IPS-18a (cell line): ENCODE results near the gene DMAP1.
"Not testable (repeated sequence)": the region's sequence is repeated elsewhere in the genome, so short reads cannot be mapped to it uniquely, and the experiment has no call there.

Source experiments
- H3K27ac ChIP-seq: one replicate; pipeline ENCODE4 v1.5.1; 2013; ENCODE audit warnings: low read length
- H3K27me3 ChIP-seq: one replicate; pipeline ENCODE4 v1.6.1; 2013; ENCODE audit warnings: mild to moderate bottlenecking, low read length; ENCODE audit not compliant: control insufficient read depth, insufficient read depth
- H3K36me3 ChIP-seq: one replicate; pipeline ENCODE4 v1.6.1; 2013; ENCODE audit warnings: low read depth, low read length; ENCODE audit not compliant: control insufficient read depth
- H3K4me1 ChIP-seq: one replicate; pipeline ENCODE4 v1.6.1; 2013; ENCODE audit warnings: low read depth, low read length; ENCODE audit not compliant: control insufficient read depth
- H3K4me3 ChIP-seq: one replicate; pipeline ENCODE4 v1.5.1; 2013; ENCODE audit warnings: low read length
- H3K9ac ChIP-seq: one replicate; pipeline ENCODE4 v1.6.1; 2013; ENCODE audit warnings: mild to moderate bottlenecking, low read length, moderate library complexity
- H3K9me3 ChIP-seq: one replicate; pipeline ENCODE4 v1.6.1; 2013; ENCODE audit warnings: low read depth, low read length; ENCODE audit not compliant: control insufficient read depth

Gene DMAP1

GRCh38 chr1:44213222-44214112, at the start of gene DMAP1:
Gene DMAP1 (plus strand): TSS chr1:44213471. CDS start chr1:44213754, 283 bp downstream.
- Histone ChIP-seq H3K27ac (no peak within 1 kb of the TSS), H3K4me1 (no peaks in the 10 kb centered on the region), H3K27me3 (no peaks in the 10 kb centered on the region), H3K9me3 (no peaks in the 10 kb centered on the region), H3K36me3 (peaks cover 29% of the 10 kb centered on the region), H3K9ac (peak within 1 kb of the TSS; percentile 46), H3K4me3 (peak within 1 kb of the TSS; percentile 88)

DNA sequence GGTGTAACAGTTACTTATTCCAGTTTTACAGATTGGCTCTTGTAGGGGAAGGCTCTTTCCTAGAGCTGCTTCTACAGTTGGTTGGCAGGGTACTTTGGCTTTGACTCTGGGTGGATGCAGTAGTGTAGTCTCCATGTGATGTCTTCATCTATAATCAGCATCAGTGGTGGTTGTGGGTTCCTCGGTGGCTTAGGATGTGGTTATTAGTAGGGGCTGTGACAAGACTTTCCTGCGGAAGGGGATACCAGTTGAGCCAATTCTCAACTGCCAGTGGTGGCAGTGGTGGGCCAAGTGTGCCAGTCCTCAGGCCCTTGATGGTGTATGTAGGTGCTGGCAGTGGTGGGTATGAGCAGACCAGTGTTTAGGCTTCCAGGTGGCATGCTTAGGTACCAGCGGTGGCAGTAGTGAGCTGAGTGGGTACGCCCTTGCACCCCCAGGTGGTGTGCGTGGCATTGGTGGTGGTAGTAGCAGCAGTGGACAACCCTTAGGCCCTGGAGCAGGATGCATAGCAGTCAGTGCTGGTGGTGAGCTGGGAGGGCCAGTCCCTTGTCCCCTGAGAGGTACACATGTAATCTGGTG, 44.7 kb upstream of the DMAP1 start:
- no peaks in the 10 kb centered on the region for H3K9me3 ChIP-seq
- H3K4me1 ChIP-seq = no peaks in the 10 kb centered on the region
- no peak overlapping the region for H3K27ac ChIP-seq
- H3K4me3 ChIP-seq = no peak overlapping the region
- no peaks in the 10 kb centered on the region for H3K27me3 ChIP-seq
- no peaks in the 10 kb centered on the region for H3K36me3 ChIP-seq
- no peak overlapping the region for H3K9ac ChIP-seq

DNA sequence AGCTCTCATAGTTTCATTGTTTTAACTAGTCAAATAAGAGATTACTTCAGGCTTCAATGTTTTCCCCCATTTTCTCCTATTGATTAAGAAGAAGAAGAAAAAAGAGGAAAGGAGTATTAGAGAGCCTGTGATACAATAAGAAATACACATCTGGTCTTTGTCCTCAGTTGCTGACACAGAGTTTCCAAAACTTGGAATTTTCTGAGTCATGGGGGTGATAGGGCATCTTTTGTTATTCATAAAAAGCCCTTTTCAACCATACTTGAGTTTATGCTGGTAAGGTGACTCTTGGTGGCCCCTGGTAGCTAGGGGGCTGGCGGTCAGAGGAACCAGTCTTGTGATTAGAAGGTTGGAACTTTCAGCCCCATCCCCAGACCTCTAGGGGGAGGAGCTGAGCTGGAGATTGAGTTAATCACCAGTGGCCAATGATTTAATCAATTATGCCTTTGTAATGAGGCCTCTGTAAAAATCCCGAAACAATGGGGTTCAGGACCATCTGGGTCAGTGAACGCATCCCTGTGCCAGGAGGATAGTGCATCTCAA, 42.9 kb upstream of the DMAP1 start:
- Histone ChIP-seq H3K9me3 (peaks cover 6% of the 10 kb centered on the region), H3K9ac (no peak overlapping the region), H3K27ac (no peak overlapping the region), H3K4me1 (no peaks in the 10 kb centered on the region), H3K27me3 (no peaks in the 10 kb centered on the region), H3K36me3 (no peaks in the 10 kb centered on the region), H3K4me3 (no peak overlapping the region)

DNA sequence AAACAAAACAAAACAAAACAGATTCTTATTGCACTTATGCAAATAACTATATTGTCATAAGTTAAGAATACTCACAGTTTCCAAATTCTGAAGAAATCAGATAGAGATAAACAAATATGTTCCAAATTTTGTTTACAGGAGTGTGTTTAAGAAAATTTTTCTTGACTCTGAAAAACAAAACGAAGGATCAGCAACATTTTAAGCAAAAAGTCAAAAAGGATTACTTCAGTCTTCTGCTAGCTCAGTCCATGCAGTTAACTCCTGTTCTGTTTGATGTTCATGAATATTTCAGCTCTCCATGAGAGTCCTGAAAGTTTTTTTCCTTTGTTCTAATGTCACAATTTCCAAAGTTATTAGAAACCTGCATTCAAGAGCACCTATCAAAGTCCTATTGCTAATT, 38.6 kb upstream of the DMAP1 start:
- H3K4me3 ChIP-seq = no peak overlapping the region

DNA sequence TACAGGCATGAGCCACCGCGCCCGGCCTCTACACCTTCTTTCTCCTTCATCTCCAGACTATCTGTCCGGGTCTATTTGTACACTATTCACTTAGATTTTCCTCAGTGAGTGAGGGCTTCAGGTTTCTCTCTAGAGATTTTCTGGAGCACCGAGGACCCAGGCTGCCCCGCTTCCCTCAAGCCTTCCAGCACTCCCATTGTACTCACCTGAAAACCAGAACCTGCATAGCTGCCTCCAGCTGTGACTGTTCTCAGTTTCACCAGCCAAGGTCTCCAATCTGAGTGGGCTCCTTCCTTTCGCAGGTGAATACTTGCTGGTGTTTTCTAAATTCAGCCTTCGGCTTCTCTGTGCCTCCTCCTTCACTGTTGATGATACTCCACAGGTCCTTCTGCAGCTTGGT, 12.9 kb upstream of the DMAP1 start:
- H3K27ac ChIP-seq = no peak overlapping the region
- no peak overlapping the region for H3K9ac ChIP-seq
- no peaks in the 10 kb centered on the region for H3K36me3 ChIP-seq
- H3K4me3 ChIP-seq = no peak overlapping the region
- H3K27me3 ChIP-seq = no peaks in the 10 kb centered on the region
- no peaks in the 10 kb centered on the region for H3K9me3 ChIP-seq
- no peaks in the 10 kb centered on the region for H3K4me1 ChIP-seq

More for the DNA sequence above, 38.6 kb upstream of the DMAP1 start:
- H3K27me3 ChIP-seq = no peaks in the 10 kb centered on the region
- H3K36me3 ChIP-seq = no peaks in the 10 kb centered on the region
- H3K9me3 ChIP-seq = peaks cover 18% of the 10 kb centered on the region
- no peaks in the 10 kb centered on the region for H3K4me1 ChIP-seq
- H3K27ac ChIP-seq = no peak overlapping the region
- H3K9ac ChIP-seq = no peak overlapping the region

- not testable (repeated sequence) for H3K9me3 ChIP-seq, H3K4me3 ChIP-seq, H3K27ac ChIP-seq, H3K27me3 ChIP-seq, H3K4me1 ChIP-seq, H3K36me3 ChIP-seq, H3K9ac ChIP-seq
Measured at GRCh38 chr1:44206545-44206944, 6.7 kb upstream of the DMAP1 start.

DNA sequence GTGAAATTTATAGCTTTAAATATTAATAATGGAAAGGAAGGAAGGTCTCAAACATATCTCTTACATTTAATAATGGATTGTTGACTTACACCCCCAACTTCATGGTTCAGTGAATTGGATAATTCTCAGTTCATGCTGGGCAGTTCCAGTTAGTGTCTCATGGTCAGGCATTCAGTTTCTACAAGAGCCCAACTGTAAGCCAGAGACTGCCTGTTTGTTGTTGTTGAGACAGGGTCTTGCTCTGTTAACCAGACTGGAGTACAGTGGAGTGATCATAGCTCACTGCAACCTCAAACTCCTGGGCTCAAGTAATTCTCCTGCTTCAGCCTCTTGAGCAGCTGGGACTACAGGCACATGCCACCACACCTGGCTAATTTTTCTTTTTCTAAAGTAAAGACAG, 5.0 kb upstream of the DMAP1 start:
- H3K27me3 ChIP-seq = no peaks in the 10 kb centered on the region
- no peaks in the 10 kb centered on the region for H3K9me3 ChIP-seq
- no peak overlapping the region for H3K27ac ChIP-seq
- H3K9ac ChIP-seq = no peak overlapping the region
- H3K4me1 ChIP-seq = no peaks in the 10 kb centered on the region
- no peaks in the 10 kb centered on the region for H3K36me3 ChIP-seq
- H3K4me3 ChIP-seq = no peak overlapping the region

- H3K36me3 ChIP-seq = peaks cover 9% of the 10 kb centered on the region
- H3K9me3 ChIP-seq = no peaks in the 10 kb centered on the region
- no peaks in the 10 kb centered on the region for H3K27me3 ChIP-seq
- no peak overlapping the region for H3K9ac ChIP-seq
- no peaks in the 10 kb centered on the region for H3K4me1 ChIP-seq
- H3K27ac ChIP-seq = no peak overlapping the region
- H3K4me3 ChIP-seq = no peak overlapping the region
Measured at GRCh38 chr1:44210595-44210994, 2.7 kb upstream of the DMAP1 start.

GRCh38 chr1:44212355-44213221, 683 bp upstream of the DMAP1 start:
- no peaks in the 10 kb centered on the region for H3K27me3 ChIP-seq
- peak overlapping the region; percentile 46 for H3K9ac ChIP-seq
- peak overlapping the region; percentile 88 for H3K4me3 ChIP-seq
- H3K9me3 ChIP-seq = no peaks in the 10 kb centered on the region
- H3K4me1 ChIP-seq = no peaks in the 10 kb centered on the region
- peaks cover 25% of the 10 kb centered on the region for H3K36me3 ChIP-seq
- no peak overlapping the region for H3K27ac ChIP-seq

- H3K4me1 ChIP-seq = no peaks in the 10 kb centered on the region
- no peak overlapping the region for H3K9ac ChIP-seq
- H3K27ac ChIP-seq = no peak overlapping the region
- H3K36me3 ChIP-seq = peaks cover 59% of the 10 kb centered on the region
- H3K9me3 ChIP-seq = no peaks in the 10 kb centered on the region
- H3K27me3 ChIP-seq = no peaks in the 10 kb centered on the region
- no peak overlapping the region for H3K4me3 ChIP-seq
Measured at GRCh38 chr1:44217809-44218410, 4.6 kb downstream of the DMAP1 start.
